Measurements from ENCODE around the gene KRT7. TPM values are rescaled to one million over a fixed set of nuclear protein-coding genes. Genes with fewer than 3 reads are reported as not detected.
A peak's percentile ranks its signal among the peaks of the same experiment; 100 is the strongest.

KRT7 gene
- total RNA-seq, 4 donors from 2014 or later, result 95.8 to 176 (median 123) TPM

GRCh38 chr12:52223406-52224039 lies 9.5 kb upstream of the KRT7 start:
- Histone ChIP-seq H3K36me3 (no peaks in the 10 kb centered on the region), H3K27me3 (peaks cover 10% of the 10 kb centered on the region), H3K4me1 (peaks cover 20% of the 10 kb centered on the region), H3K27ac (no peak overlapping the region), H3K4me3 (no peak overlapping the region), H3K9me3 (no peaks in the 10 kb centered on the region)
- peak in 1 of 2 donors; percentile 7 for DNase-seq (ENCODE audit: low spot score in 2 of 2)
- TF ChIP-seq CTCF (IDR thresholded peaks at IDR 0.05) (no peak), POLR2AphosphoS5 (IDR thresholded peaks at IDR 0.05) (no peak), POLR2A (IDR thresholded peaks at IDR 0.05) (no peak), EP300 (IDR thresholded peaks at IDR 0.05) (no peak)
- 99% methylated on average over 5 of the region's 5 CpGs for WGBS

- H3K36me3 ChIP-seq, result no peaks in the 10 kb centered on the region
- 84% methylated on average over 3 of the region's 3 CpGs for WGBS
- peaks cover 10% of the 10 kb centered on the region for H3K27me3 ChIP-seq
- peaks cover 16% of the 10 kb centered on the region for H3K4me1 ChIP-seq
- H3K27ac ChIP-seq, result no peak overlapping the region
- DNase-seq (ENCODE audit: low spot score in 2 of 2), result peak in 1 of 2 donors; percentile 3
- no peaks in the 10 kb centered on the region for H3K9me3 ChIP-seq
- TF ChIP-seq EP300 (IDR thresholded peaks at IDR 0.05), result no peak
- TF ChIP-seq POLR2A (IDR thresholded peaks at IDR 0.05), result no peak
- no peak for TF ChIP-seq POLR2AphosphoS5 (IDR thresholded peaks at IDR 0.05)
- no peak for TF ChIP-seq CTCF (IDR thresholded peaks at IDR 0.05)
- no peak overlapping the region for H3K4me3 ChIP-seq
Measured at GRCh38 chr12:52224151-52224550, 8.9 kb upstream of the KRT7 start.

- Histone ChIP-seq H3K27me3 (peaks cover 6% of the 10 kb centered on the region), H3K9me3 (no peaks in the 10 kb centered on the region), H3K4me3 (no peak overlapping the region), H3K36me3 (no peaks in the 10 kb centered on the region), H3K27ac (no peak overlapping the region), H3K4me1 (peaks cover 18% of the 10 kb centered on the region)
- whole genome bisulfite sequencing, result 93% methylated on average over 4 of the region's 4 CpGs
- peak in 1 of 2 donors; percentile 7 for DNase-seq (ENCODE audit: low spot score in 2 of 2)
- no peak for TF ChIP-seq CTCF (IDR thresholded peaks at IDR 0.05)
- no peak for TF ChIP-seq POLR2AphosphoS5 (IDR thresholded peaks at IDR 0.05)
- no peak for TF ChIP-seq POLR2A (IDR thresholded peaks at IDR 0.05)
- TF ChIP-seq EP300 (IDR thresholded peaks at IDR 0.05), result no peak
Measured at GRCh38 chr12:52225752-52226151, 7.3 kb upstream of the KRT7 start.

GRCh38 chr12:52226446-52226845 lies 6.6 kb upstream of the KRT7 start:
- peaks cover 6% of the 10 kb centered on the region for H3K27me3 ChIP-seq
- H3K36me3 ChIP-seq, result no peaks in the 10 kb centered on the region
- no peaks in the 10 kb centered on the region for H3K9me3 ChIP-seq
- H3K27ac ChIP-seq, result no peak overlapping the region
- peaks cover 19% of the 10 kb centered on the region for H3K4me1 ChIP-seq
- no peak overlapping the region for H3K4me3 ChIP-seq
- DNase-seq (ENCODE audit: low spot score in 2 of 2), result no peak
- TF ChIP-seq CTCF (IDR thresholded peaks at IDR 0.05) (no peak), POLR2AphosphoS5 (IDR thresholded peaks at IDR 0.05) (no peak), POLR2A (IDR thresholded peaks at IDR 0.05) (no peak), EP300 (IDR thresholded peaks at IDR 0.05) (no peak)
- 66% methylated on average over 4 of the region's 4 CpGs for WGBS

GRCh38 chr12:52227606-52228166 lies 5.4 kb upstream of the KRT7 start:
- H3K27ac ChIP-seq, result no peak overlapping the region
- 59% methylated on average over 5 of the region's 5 CpGs for WGBS
- no peak overlapping the region for H3K4me3 ChIP-seq
- H3K27me3 ChIP-seq, result peaks cover 10% of the 10 kb centered on the region
- no peaks in the 10 kb centered on the region for H3K9me3 ChIP-seq
- TF ChIP-seq POLR2AphosphoS5 (IDR thresholded peaks at IDR 0.05) (no peak), EP300 (IDR thresholded peaks at IDR 0.05) (no peak), POLR2A (IDR thresholded peaks at IDR 0.05) (no peak), CTCF (IDR thresholded peaks at IDR 0.05) (no peak)
- no peaks in the 10 kb centered on the region for H3K36me3 ChIP-seq
- H3K4me1 ChIP-seq, result peaks cover 24% of the 10 kb centered on the region
- no peak for DNase-seq (ENCODE audit: low spot score in 2 of 2)

Data from suprapubic skin (tissue), 4 donors.